Stomach (tissue), 9 donors: ENCODE results near the gene IL32. TPM values are rescaled to one million over a fixed set of nuclear protein-coding genes. Genes with fewer than 3 reads are reported as not detected.

ENCODE experiments used
- DNase-seq, 2 donors: peaks; one replicate each; pipeline versions ENCODE4 v3.0.0 to v3.0.0-alpha.2; 2013 to 2019
- H3K27ac ChIP-seq, 5 donors: fragments of 200-600 bp in 4 of 5; sonication (generic) in 4 of 5; one replicate each; pipeline ENCODE4 v1.5.1; 2013 to 2019; ENCODE audit warnings: mild to moderate bottlenecking in 1 of 5, moderate library complexity in 1 of 5
- H3K27me3 ChIP-seq, 3 donors: fragments of 200-600 bp; sonication (generic); one replicate each; pipeline ENCODE4 v1.5.1; 2017 to 2019; ENCODE audit warnings: mixed run types in 1 of 3
- H3K36me3 ChIP-seq, 4 donors: fragments of 200-600 bp; sonication (generic); 1 replicate in 3 of 4; 2 replicates in 1 of 4; pipeline ENCODE4 v1.5.1; 2016 to 2019
- H3K4me1 ChIP-seq, 4 donors: fragments of 200-600 bp; sonication (generic); one replicate each; pipeline ENCODE4 v1.5.1; 2016 to 2019
- H3K4me3 ChIP-seq, 4 donors: fragments of 200-600 bp; sonication (generic) in 3 of 4; one replicate each; pipeline ENCODE4 v1.5.1; 2016 to 2019; ENCODE audit warnings: mild to moderate bottlenecking in 1 of 4
- H3K9me3 ChIP-seq, 4 donors: fragments of 200-600 bp; sonication (generic); one replicate each; pipeline ENCODE4 v1.5.1; 2016 to 2019
- CTCF ChIP-seq, 7 experiments: fragments of 450-650 bp in 4 of 7; fragments of 200-600 bp in 3 of 7; sonication (generic) in 3 of 7; IDR thresholded peaks; one replicate each; pipeline ENCODE4 v1.5.1; 2016 to 2019; ENCODE audit warnings: antibody characterized with exemption in 7 of 7, control low read depth in 2 of 7, mild to moderate bottlenecking in 1 of 7
- EP300 ChIP-seq: sonication (generic); formaldehyde crosslinking; IDR thresholded peaks from one replicate; pipeline ENCODE4 v1.6.1; 2017; ENCODE audit warnings: antibody characterized with exemption
- POLR2A ChIP-seq, 4 donors: fragments of 450-650 bp; IDR thresholded peaks; one replicate each; pipeline ENCODE4 v1.6.1; 2016; ENCODE audit warnings: antibody characterized with exemption in 4 of 4, control low read depth in 2 of 4, mild to moderate bottlenecking in 1 of 4, moderate library complexity in 1 of 4
- POLR2AphosphoS5 ChIP-seq, 3 donors: sonication (generic); formaldehyde crosslinking; IDR thresholded peaks; one replicate each; pipeline ENCODE4 v1.6.1; 2016; ENCODE audit warnings: antibody characterized with exemption in 3 of 3
- WGBS, 5 donors: extraction: QIAGEN DNeasy Blood & Tissue Kit in 3 of 5; methylation state at CpG; one replicate each; pipeline versions ENCODE4 v1.1.5 to v1.1.7; 2013 to 2018; 5-methylcytosine and 5-hydroxymethylcytosine counted together
- intact Hi-C: fragments of 100-400 bp; cut with DNase I; formaldehyde crosslinking; loops from one replicate; pipeline ENCODE4 v1.15.1; 2023; ENCODE audit warnings: low total_unique reads
- polyA plus RNA-seq, 3 donors: library from polyadenylated mRNA; stranded (reverse); fragments of 200-250 nt; gene quantifications; one replicate each; pipeline ENCODE4 v1.2.3, GENCODE V29; 2013
- total RNA-seq, 5 donors: library from RNA; depleted of rRNA; stranded (reverse); fragments of >200 nt; gene quantifications; one replicate each; pipeline versions ENCODE4 v1.1.0 to v1.2.3, GENCODE V29; 2014 to 2016
- donor health status: healthy with polysubstance abuse.
- donor health status: Bipolar disorder and iron deficiency.
- donor health status: healthy.

Gene IL32
- total and polyA plus RNA-seq, 8 donors = 9.9 to 504 (median 75.7) TPM

- Histone ChIP-seq H3K4me3 (no peak overlapping the region), H3K4me1 (peaks cover 4 to 33% (median 28%) of the 10 kb centered on the region in 4 donors), H3K36me3 (no peaks in the 10 kb centered on the region), H3K27ac (no peak overlapping the region), H3K27me3 (peaks cover 7 to 98% (median 66%) of the 10 kb centered on the region in 3 donors), H3K9me3 (no peaks in the 10 kb centered on the region)
- DNase-seq = no peak
- WGBS, 5 donors = 81 to 89% (median 87%) methylated on average over 5 of the region's 5 CpGs
- TF ChIP-seq POLR2A (IDR thresholded peaks at IDR 0.05) (no peak), POLR2AphosphoS5 (IDR thresholded peaks at IDR 0.05) (no peak), EP300 (no peak), CTCF (IDR thresholded peaks at IDR 0.05) (no peak)
- intact Hi-C loops = no loop called here
These were observed 26.5 kb upstream of the IL32 start for GRCh38 chr16:3038896-3039295.

GRCh38 chr16:3042376-3042775, 23.1 kb upstream of the IL32 start:
- intact Hi-C loops = no loop called here
- Histone ChIP-seq H3K27ac (no peak overlapping the region), H3K4me3 (no peak overlapping the region), H3K4me1 (peaks cover 23 to 38% (median 30%) of the 10 kb centered on the region in 4 donors), H3K36me3 (no peaks in the 10 kb centered on the region), H3K27me3 (peaks cover 18 to 98% (median 77%) of the 10 kb centered on the region in 3 donors), H3K9me3 (no peaks in the 10 kb centered on the region)
- WGBS, 5 donors = 89 to 97% (median 95%) methylated on average over 3 of the region's 3 CpGs
- no peak for DNase-seq
- TF ChIP-seq EP300 = no peak
- no peak for TF ChIP-seq POLR2AphosphoS5 (IDR thresholded peaks at IDR 0.05)
- TF ChIP-seq CTCF (IDR thresholded peaks at IDR 0.05) = no peak
- no peak for TF ChIP-seq POLR2A (IDR thresholded peaks at IDR 0.05)

- Histone ChIP-seq H3K27me3 (peaks cover 19 to 98% (median 78%) of the 10 kb centered on the region in 3 donors), H3K4me3 (peak overlapping the region in 2 of 4 donors; percentile 57 to 69), H3K4me1 (peaks cover 23 to 27% (median 25%) of the 10 kb centered on the region in 4 donors), H3K9me3 (no peaks in the 10 kb centered on the region), H3K36me3 (no peaks in the 10 kb centered on the region), H3K27ac (no peak overlapping the region)
- whole genome bisulfite sequencing, 5 donors = 86 to 93% (median 89%) methylated on average over 6 of the region's 6 CpGs
- no peak for DNase-seq
- TF ChIP-seq POLR2AphosphoS5 (IDR thresholded peaks at IDR 0.05) (no peak), POLR2A (IDR thresholded peaks at IDR 0.05) (no peak), CTCF (IDR thresholded peaks at IDR 0.05) (no peak), EP300 (no peak)
- intact Hi-C loops = no loop called here
These were observed 20.7 kb upstream of the IL32 start for GRCh38 chr16:3044708-3045107.

GRCh38 chr16:3045758-3046640, 19.4 kb upstream of the IL32 start, which contains the start of gene MMP25:
Gene MMP25 (plus strand): TSS chr16:3046561. CDS start chr16:3046918, 357 bp downstream.
- WGBS, 5 donors = 0 to 1% (median 1%) methylated on average over 29 to 84 of the region's 86 CpGs
- peaks cover 19 to 98% (median 74%) of the 10 kb centered on the region in 3 donors for H3K27me3 ChIP-seq

More at GRCh38 chr16:3045758-3046640, 19.4 kb upstream of the IL32 start, which contains the start of gene MMP25:
- H3K4me1 ChIP-seq = peaks cover 23 to 27% (median 25%) of the 10 kb centered on the region in 4 donors
- no peaks in the 10 kb centered on the region for H3K36me3 ChIP-seq
- intact Hi-C loops = no loop called here
- H3K27ac ChIP-seq = peak within 1 kb of the TSS in 4 of 5 donors; percentile 10 to 73 (median 44)
- peak in 1 of 2 donors; percentile 58 for DNase-seq
- peak within 1 kb of the TSS; percentile 46 to 69 (median 52) for H3K4me3 ChIP-seq
- no peak for TF ChIP-seq POLR2A (IDR thresholded peaks at IDR 0.05)
- no peak for TF ChIP-seq POLR2AphosphoS5 (IDR thresholded peaks at IDR 0.05)
- no peak for TF ChIP-seq EP300
- TF ChIP-seq CTCF (IDR thresholded peaks at IDR 0.05) = no peak
- H3K9me3 ChIP-seq = no peaks in the 10 kb centered on the region
